GM12873 (cell line): ENCODE measurements around the gene BTD.
A peak's percentile ranks its signal among the peaks of the same experiment; 100 is the strongest.

Experiments
- CTCF ChIP-seq: IDR thresholded peaks from 2 replicates; pipeline ENCODE4 v1.5.1; 2012; ENCODE audit warnings: low read depth, mild to moderate bottlenecking, moderate library complexity, low read length, control low read depth; ENCODE audit not compliant: insufficient read depth; ENCODE audit errors: missing control alignments

BTD gene

GRCh38 chr3:15633766-15634598 lies 32.4 kb downstream of the BTD start:
- TF ChIP-seq CTCF: no peak

GRCh38 chr3:15634671-15635070 lies 33.1 kb downstream of the BTD start:
- TF ChIP-seq CTCF: no peak

- no peak for TF ChIP-seq CTCF
Measured at GRCh38 chr3:15635121-15635661, 33.6 kb downstream of the BTD start.

GRCh38 chr3:15636028-15636709 lies 34.6 kb downstream of the BTD start:
- TF ChIP-seq CTCF: peak; percentile 13

GRCh38 chr3:15637131-15637951 lies 35.8 kb downstream of the BTD start:
- TF ChIP-seq CTCF: no peak

- TF ChIP-seq CTCF: no peak
Measured at GRCh38 chr3:15638193-15638890, 36.8 kb downstream of the BTD start.
